Trophoblast cell (in vitro differentiated cells and primary cell): ENCODE measurements around the gene MUC13.

Experiments
- DNase-seq, 2 donors: peaks; one replicate each; pipeline ENCODE4 v3.0.0-alpha.2; 2016
- H2AFZ ChIP-seq: 2 replicates; pipeline ENCODE4 v1.6.1; 2013; ENCODE audit warnings: low read length, moderate library complexity, mild to moderate bottlenecking; ENCODE audit not compliant: insufficient read depth, poor library complexity
- H2AK5ac ChIP-seq: 2 replicates; pipeline ENCODE4 v1.6.1; 2013; ENCODE audit warnings: mild to moderate bottlenecking, low read length
- H2BK120ac ChIP-seq: 2 replicates; pipeline ENCODE4 v1.6.1; 2013; ENCODE audit warnings: low read length, mild to moderate bottlenecking, moderate library complexity; ENCODE audit not compliant: insufficient read depth, poor library complexity
- H2BK12ac ChIP-seq: 2 replicates; pipeline ENCODE4 v1.6.1; 2013; ENCODE audit warnings: mild to moderate bottlenecking, low read length, moderate library complexity
- H2BK5ac ChIP-seq: 2 replicates; pipeline ENCODE4 v1.6.1; 2013; ENCODE audit warnings: low read length, low read depth, moderate library complexity, mild to moderate bottlenecking; ENCODE audit not compliant: poor library complexity
- H3K14ac ChIP-seq: 2 replicates; pipeline ENCODE4 v1.6.1; 2013; ENCODE audit warnings: mild to moderate bottlenecking, low read length
- H3K18ac ChIP-seq: 2 replicates; pipeline ENCODE4 v1.6.1; 2013; ENCODE audit warnings: mild to moderate bottlenecking, low read length
- H3K23ac ChIP-seq: 2 replicates; pipeline ENCODE4 v1.6.1; 2013; ENCODE audit warnings: low read length
- H3K27ac ChIP-seq: 2 replicates; pipeline ENCODE4 v1.5.1; 2013; ENCODE audit warnings: low read depth, mild to moderate bottlenecking, inconsistent platforms, low read length, moderate library complexity
- H3K27me3 ChIP-seq: 2 replicates; pipeline ENCODE4 v1.6.1; 2013; ENCODE audit warnings: inconsistent platforms, mild to moderate bottlenecking, low read length, moderate library complexity; ENCODE audit not compliant: insufficient read depth
- H3K36me3 ChIP-seq, 2 experiments: 1 replicate in 1 of 2; 2 replicates in 1 of 2; pipeline ENCODE4 v1.6.1; 2013; ENCODE audit warnings: low read length in 2 of 2, mild to moderate bottlenecking in 2 of 2, moderate library complexity in 1 of 2; ENCODE audit not compliant: insufficient read depth in 2 of 2, control insufficient read depth in 1 of 2
- H3K4ac ChIP-seq: 2 replicates; pipeline ENCODE4 v1.6.1; 2013; ENCODE audit warnings: low read depth, mild to moderate bottlenecking, low read length, moderate library complexity
- H3K4me1 ChIP-seq, 2 experiments: 1 replicate in 1 of 2; 2 replicates in 1 of 2; pipeline ENCODE4 v1.6.1; 2013; ENCODE audit warnings: low read length in 2 of 2, mild to moderate bottlenecking in 2 of 2, moderate library complexity in 1 of 2; ENCODE audit not compliant: insufficient read depth in 2 of 2, control insufficient read depth in 1 of 2
- H3K4me2 ChIP-seq: 2 replicates; pipeline ENCODE4 v1.6.1; 2013; ENCODE audit warnings: inconsistent platforms, mild to moderate bottlenecking, low read length, moderate library complexity
- H3K4me3 ChIP-seq: 2 replicates; pipeline ENCODE4 v1.5.1; 2013; ENCODE audit warnings: mild to moderate bottlenecking, low read depth, low read length, inconsistent platforms
- H3K79me1 ChIP-seq: one replicate; pipeline ENCODE4 v1.6.1; 2013; ENCODE audit warnings: low read length
- H3K79me2 ChIP-seq: 2 replicates; pipeline ENCODE4 v1.6.1; 2013; ENCODE audit warnings: low read length, mild to moderate bottlenecking; ENCODE audit not compliant: control insufficient read depth, insufficient read depth, poor library complexity
- H3K9ac ChIP-seq: 2 replicates; pipeline ENCODE4 v1.6.1; 2013; ENCODE audit warnings: mild to moderate bottlenecking, low read length
- H3K9me3 ChIP-seq: 2 replicates; pipeline ENCODE4 v1.6.1; 2013; ENCODE audit warnings: low read depth, mild to moderate bottlenecking, control low read depth, inconsistent platforms, low read length; ENCODE audit not compliant: insufficient read depth
- H4K12ac ChIP-seq: 2 replicates; pipeline ENCODE4 v1.6.1; 2013; ENCODE audit warnings: low read depth, mild to moderate bottlenecking, low read length, moderate library complexity
- H4K8ac ChIP-seq: 2 replicates; pipeline ENCODE4 v1.6.1; 2013; ENCODE audit warnings: low read depth, mild to moderate bottlenecking, low read length, moderate library complexity
- H4K91ac ChIP-seq: one replicate; pipeline ENCODE4 v1.6.1; 2013; ENCODE audit warnings: low read depth, mild to moderate bottlenecking, low read length, moderate library complexity
- WGBS: extraction: QIAGEN DNeasy Blood & Tissue Kit; methylation state at CpG from one replicate; pipeline ENCODE4 v1.1.7; 2013; ENCODE audit warnings: missing lambda C conversion rate; ENCODE audit not compliant: insufficient read length, insufficient coverage; ENCODE audit errors: extremely low coverage; 5-methylcytosine and 5-hydroxymethylcytosine counted together

Gene MUC13

DNA sequence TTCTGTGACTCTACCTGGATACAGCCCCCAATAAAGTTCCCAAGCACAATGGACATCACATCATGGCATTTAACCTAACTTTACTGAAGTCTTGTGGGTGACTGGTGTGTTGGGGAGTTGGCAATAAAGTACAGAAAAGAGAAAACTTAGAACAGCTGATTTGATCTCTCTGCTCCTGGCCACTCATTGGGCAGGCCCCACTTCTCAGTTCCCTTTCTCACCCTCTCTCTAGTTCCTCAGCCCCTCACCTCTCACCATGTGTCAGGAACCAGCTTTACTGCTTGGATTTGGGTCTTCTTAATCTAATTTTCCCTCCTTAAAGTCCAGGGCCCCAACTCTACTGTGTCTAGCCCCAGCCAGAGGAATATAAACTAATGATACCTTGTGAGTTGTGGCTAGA, 713 bp upstream of the MUC13 start:
- Histone ChIP-seq H4K8ac (no peak overlapping the region), H2BK5ac (no peak overlapping the region), H3K14ac (no peak overlapping the region), H3K27ac (no peak overlapping the region), H3K4me2 (no peak overlapping the region), H3K9ac (no peak overlapping the region), H2AFZ (no peak overlapping the region), H3K4ac (no peak overlapping the region), H2BK12ac (no peak overlapping the region), H3K79me1 (no peaks in the 10 kb centered on the region), H3K4me1 (peaks cover 3 to 5% of the 10 kb centered on the region in 2 experiments), H3K23ac (no peak overlapping the region), H4K91ac (no peak overlapping the region), H3K27me3 (no peaks in the 10 kb centered on the region), H2AK5ac (no peak overlapping the region), H3K4me3 (no peak overlapping the region), H2BK120ac (no peak overlapping the region), H3K79me2 (no peaks in the 10 kb centered on the region), H3K18ac (no peak overlapping the region), H4K12ac (no peak overlapping the region), H3K36me3 (no peaks in the 10 kb centered on the region), H3K9me3 (no peaks in the 10 kb centered on the region)
- DNase-seq: no peak

DNA sequence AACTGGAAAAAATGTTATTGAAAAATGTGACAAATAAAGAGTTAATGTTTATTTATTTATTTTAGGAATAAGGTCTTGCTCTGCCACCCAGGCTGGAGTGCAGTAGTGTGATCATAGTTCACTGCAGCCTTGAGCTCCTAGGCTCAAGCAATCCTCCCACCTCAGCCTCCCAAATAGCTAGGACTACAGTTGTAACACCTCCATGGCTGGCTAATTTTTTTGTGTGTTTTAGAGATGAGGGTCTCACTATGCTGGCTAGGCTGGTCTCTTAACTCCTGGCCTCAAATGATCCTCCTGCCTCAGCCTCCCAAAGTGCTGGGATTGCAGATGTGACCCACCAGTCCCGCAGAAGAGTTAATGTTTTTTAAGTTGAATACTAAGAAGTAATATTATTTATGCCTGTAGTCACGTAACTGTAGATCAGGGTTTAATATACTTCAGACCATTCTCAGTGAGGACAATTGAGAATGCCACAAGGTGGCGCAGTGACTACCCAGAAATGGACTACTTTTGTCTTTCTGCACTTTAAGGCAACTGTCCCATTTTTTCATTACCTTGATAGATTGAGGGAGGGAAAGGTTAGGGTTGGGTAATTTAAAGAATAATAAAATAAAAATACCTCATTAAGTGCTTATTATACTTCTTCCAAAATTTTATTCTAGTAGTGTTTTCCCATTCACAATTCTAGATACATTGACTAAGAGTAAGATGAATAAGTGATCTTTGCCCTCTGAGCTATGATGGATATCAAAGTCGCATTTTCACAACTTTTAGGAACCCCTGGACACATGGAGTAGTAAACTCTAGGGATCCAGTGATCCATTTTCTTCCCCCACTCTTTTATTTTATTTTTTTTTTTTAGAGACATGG, 6.0 kb downstream of the MUC13 start:
- Histone ChIP-seq H4K8ac (no peak overlapping the region), H3K27ac (no peak overlapping the region), H3K9me3 (no peaks in the 10 kb centered on the region), H3K36me3 (no peaks in the 10 kb centered on the region), H3K14ac (no peak overlapping the region), H4K91ac (no peak overlapping the region), H2AK5ac (no peak overlapping the region), H2BK5ac (no peak overlapping the region), H2BK120ac (no peak overlapping the region), H3K79me1 (no peaks in the 10 kb centered on the region), H3K27me3 (no peaks in the 10 kb centered on the region), H3K79me2 (no peaks in the 10 kb centered on the region), H2BK12ac (no peak overlapping the region), H3K23ac (no peak overlapping the region), H2AFZ (no peak overlapping the region), H3K18ac (no peak overlapping the region), H3K4ac (no peak overlapping the region), H4K12ac (no peak overlapping the region), H3K9ac (no peak overlapping the region), H3K4me2 (no peak overlapping the region), H3K4me3 (no peak overlapping the region), H3K4me1 (no peaks in the 10 kb centered on the region)
- no CpG with 5 or more reads among the region's 4 CpGs for WGBS
- DNase-seq: peak; percentile 62 to 86

- Histone ChIP-seq H3K14ac (no peak overlapping the region), H3K27me3 (no peaks in the 10 kb centered on the region), H3K23ac (no peak overlapping the region), H2AK5ac (no peak overlapping the region), H4K12ac (no peak overlapping the region), H3K36me3 (no peaks in the 10 kb centered on the region), H3K4me3 (no peak overlapping the region), H3K79me2 (no peaks in the 10 kb centered on the region), H2BK120ac (no peak overlapping the region), H3K4me2 (no peak overlapping the region), H2BK12ac (no peak overlapping the region), H4K91ac (no peak overlapping the region), H3K4me1 (no peaks in the 10 kb centered on the region), H3K9ac (no peak overlapping the region), H3K18ac (no peak overlapping the region), H2BK5ac (no peak overlapping the region), H2AFZ (no peak overlapping the region), H3K79me1 (no peaks in the 10 kb centered on the region), H4K8ac (no peak overlapping the region), H3K4ac (no peak overlapping the region), H3K9me3 (no peaks in the 10 kb centered on the region), H3K27ac (no peak overlapping the region)
- WGBS: no CpG with 5 or more reads among the region's 2 CpGs
- DNase-seq: no peak
Measured at GRCh38 chr3:124927574-124928045, 6.9 kb downstream of the MUC13 start.

GRCh38 chr3:124926426-124927101, 8.0 kb downstream of the MUC13 start:
- Histone ChIP-seq H3K4me2 (no peak overlapping the region), H2BK12ac (no peak overlapping the region), H2AK5ac (no peak overlapping the region), H3K27me3 (no peaks in the 10 kb centered on the region), H3K79me1 (no peaks in the 10 kb centered on the region), H3K9me3 (no peaks in the 10 kb centered on the region), H4K8ac (no peak overlapping the region), H3K27ac (no peak overlapping the region), H2BK5ac (no peak overlapping the region), H3K79me2 (no peaks in the 10 kb centered on the region), H3K36me3 (no peaks in the 10 kb centered on the region), H3K4me1 (no peaks in the 10 kb centered on the region), H2AFZ (no peak overlapping the region), H3K4me3 (no peak overlapping the region), H4K91ac (no peak overlapping the region), H3K23ac (no peak overlapping the region), H3K18ac (no peak overlapping the region), H3K4ac (no peak overlapping the region), H3K14ac (no peak overlapping the region), H4K12ac (no peak overlapping the region), H2BK120ac (no peak overlapping the region), H3K9ac (no peak overlapping the region)
- WGBS: no CpG with 5 or more reads among the region's 4 CpGs
- no peak for DNase-seq
